ENCODE results near the gene BZW1.

Gene BZW1

DNA sequence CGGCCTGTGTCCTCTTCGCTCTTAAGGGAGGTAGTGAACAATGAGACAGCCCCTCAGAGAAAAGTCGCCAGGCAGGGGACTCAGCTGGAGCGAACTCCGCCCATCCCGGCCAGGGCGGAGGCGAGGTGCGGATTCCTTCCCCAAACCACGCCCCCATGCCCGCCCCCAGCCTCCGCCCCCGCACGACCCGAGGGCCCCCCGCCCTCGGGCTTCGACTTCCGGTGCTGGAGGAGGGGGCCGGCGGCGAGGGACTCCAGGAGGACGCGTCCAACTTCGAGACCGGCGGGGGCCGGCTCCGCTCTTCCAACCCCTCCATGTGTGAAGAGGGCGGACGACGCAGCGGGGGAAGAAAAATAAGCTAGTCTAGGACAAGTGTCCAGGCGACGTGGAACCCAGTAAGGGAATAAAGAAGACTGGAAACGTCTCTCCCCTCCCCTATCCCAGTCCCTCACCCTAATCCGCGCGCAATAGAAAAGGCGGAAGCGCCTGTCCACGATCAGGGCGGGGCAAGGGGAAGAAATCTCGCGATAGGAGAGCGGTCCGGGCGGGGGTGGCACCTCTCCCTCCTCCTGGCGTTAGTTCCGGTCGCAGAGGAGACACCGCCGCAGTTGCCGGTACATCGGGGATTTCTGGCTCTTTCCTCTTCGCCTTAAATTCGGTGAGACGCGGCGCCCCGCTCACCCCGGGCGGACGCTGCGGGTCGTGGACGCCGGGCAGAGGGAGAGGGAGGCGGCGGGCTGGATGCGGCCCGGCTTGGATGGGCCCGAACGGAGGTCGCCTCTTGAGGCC, at the start of gene BZW1:
Gene BZW1, plus strand, starts transcription at position 578 of the 789 bp plus-strand sequence. CDS start 1,308 bp downstream, outside the sequence.
- peak; percentile 97 for DNase-seq

DNA sequence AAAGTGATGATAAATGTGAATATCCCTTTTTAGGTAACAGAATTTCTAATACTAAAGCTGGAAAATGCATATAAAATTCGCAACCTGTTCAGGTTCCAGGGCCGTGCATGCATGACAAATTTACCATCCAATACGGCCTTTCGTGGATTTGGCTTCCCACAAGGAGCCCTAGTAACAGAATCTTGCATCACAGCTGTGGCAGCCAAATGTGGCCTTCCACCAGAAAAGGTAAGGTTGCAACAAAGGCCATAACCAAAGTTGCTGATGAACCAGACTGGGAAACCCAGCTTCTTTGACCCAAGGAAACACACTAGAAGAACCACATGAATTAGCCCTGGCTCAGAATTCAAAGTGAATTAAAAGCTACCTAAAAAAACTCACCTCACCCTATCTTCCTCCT, 49.6 kb upstream of the BZW1 start:
- no peak for DNase-seq

DNA sequence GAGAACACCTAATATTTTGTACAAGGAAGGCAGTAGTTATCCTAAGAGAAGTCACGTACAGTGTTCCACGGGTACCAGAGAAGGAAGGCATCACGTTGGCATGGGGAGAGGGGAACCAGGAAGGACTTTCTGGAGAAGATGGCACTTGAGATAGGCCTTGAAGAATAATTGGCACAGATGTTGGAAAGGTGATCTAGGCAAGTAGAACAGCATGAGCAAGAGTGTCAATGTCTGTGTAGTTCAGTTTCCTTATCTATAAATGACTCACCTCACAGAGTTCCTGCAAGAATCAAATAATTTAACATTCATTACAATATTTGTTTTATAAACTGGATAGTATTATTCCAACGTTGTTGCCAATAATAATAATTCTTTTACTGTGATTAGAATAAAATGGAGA, 48.3 kb upstream of the BZW1 start:
- no peak for DNase-seq

GRCh38 chr2:200765139-200765951, 46.4 kb upstream of the BZW1 start:
- DNase-seq: no peak

GRCh38 chr2:200765995-200766660, 45.6 kb upstream of the BZW1 start:
- DNase-seq: no peak

- no peak for DNase-seq
Measured at GRCh38 chr2:200767111-200767885, 44.4 kb upstream of the BZW1 start.

GRCh38 chr2:200770847-200771246, 40.9 kb upstream of the BZW1 start:
- DNase-seq: no peak

GRCh38 chr2:200772620-200773019, 39.1 kb upstream of the BZW1 start:
- no peak for DNase-seq

DNA sequence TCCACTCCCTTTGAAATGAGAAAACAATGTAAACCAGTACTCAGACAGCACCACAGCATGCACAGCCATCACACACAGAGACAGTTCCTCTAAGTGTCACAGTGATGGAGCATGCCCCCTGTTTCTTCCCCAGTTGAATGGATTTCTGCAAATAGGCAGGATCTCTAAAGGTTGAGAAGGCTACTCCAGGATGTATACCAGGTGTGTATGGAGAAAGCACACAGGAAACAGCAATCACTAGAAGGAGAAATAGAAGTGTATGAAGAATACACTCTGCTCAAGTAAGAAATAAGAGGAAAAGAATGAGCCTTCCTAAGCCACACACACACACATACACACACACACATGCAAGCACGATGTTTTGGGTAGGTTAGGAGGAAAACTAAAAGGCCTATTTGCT, 38.6 kb upstream of the BZW1 start:
- no peak for DNase-seq

DNA sequence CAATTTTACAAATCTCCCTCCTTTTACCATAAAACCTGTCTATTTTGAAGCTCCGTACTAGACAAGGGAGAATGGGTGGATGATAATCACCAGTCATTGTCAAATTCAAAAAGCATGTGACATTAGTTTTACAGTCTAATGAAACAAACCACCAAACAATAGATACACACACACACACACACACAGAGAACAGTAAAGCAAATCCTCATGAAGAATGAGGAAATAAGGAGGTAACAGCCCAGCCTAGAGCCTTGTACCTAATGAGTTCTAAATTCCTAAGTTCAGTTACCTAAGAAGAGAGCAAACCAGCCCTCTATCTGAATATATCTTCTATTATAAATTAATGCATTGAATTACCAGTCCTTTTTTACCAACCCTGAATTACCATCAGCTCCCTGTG, 36.8 kb upstream of the BZW1 start:
- no peak for DNase-seq

GRCh38 chr2:200777275-200777674, 34.4 kb upstream of the BZW1 start:
- DNase-seq: no peak

DNA sequence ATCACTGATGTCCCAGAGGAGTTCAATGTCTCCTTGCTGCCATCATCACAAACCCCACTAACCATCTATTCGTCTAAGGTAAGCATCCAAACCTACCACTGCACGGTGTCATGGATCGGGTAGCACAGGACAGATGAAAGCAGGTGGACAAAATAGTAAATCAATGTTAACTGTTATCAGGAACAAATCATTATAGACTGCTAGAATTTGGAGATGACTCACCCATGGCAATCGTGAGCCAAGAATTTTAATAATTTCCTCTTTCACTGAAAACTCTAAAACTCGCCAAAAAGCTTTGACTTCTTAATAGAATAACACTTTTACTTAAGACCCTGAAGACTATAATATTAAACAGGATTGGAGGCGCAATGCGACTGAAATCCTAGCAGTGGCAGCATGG, 33.7 kb upstream of the BZW1 start:
- no peak for DNase-seq

DNA sequence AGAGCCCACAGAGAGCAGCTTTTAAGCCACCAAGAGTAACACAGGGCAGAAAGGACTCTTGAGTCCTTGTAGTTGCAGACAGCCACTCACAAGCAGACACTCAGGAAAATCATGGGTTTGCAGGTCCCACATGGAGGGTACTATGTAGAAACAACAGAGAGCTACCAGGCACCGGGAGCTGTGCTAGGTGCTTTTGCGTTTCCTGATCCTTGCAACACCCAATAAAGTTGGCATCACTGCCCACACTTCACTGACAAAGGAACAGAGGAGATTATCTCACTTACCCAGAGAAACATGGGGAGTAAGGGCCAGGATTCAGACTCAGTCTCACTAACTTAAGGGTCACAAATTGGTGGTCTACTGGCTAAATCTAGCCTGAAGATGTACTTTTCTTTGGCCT, 32.5 kb upstream of the BZW1 start:
- DNase-seq: no peak

DNA sequence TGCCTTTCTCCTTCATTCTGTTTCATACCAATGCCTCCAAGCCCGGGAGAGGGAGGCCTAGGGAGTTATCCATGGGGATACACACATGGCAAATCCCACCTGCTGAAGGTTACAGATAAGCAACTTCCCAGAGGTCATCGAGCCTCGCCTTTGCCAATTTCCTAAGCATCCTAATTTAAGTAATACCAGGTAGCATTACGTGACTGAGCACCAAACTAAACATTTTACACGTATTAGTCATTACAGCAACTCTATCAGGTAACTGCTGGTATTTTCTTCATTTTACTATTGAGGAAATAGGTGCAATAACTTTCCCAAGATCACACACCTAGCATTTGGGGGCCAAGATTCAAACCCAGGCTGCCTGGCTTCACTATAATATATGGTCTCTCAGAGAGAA, 30.1 kb upstream of the BZW1 start:
- no peak for DNase-seq

DNA sequence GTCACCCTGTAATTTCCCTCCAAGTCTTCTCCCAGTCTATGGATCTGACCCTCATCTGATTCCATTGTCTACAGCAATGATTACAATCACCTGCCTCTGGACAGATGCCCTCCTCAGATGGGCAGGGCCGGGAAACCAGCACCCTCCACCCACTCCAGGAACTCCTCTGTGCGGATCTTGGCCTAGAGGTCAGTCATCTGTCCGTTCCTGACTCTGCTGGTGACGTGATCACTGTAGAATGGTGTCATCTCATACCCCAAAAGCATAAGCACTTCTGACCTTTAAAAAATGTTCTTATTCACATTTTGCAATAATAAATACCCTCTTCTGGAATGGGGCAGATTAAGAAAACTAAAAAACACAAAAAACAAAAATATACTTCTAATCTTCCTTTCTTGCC, 29.5 kb upstream of the BZW1 start:
- DNase-seq: peak; percentile 66

- no peak for DNase-seq
Measured at GRCh38 chr2:200784215-200784614, 27.5 kb upstream of the BZW1 start.

DNA sequence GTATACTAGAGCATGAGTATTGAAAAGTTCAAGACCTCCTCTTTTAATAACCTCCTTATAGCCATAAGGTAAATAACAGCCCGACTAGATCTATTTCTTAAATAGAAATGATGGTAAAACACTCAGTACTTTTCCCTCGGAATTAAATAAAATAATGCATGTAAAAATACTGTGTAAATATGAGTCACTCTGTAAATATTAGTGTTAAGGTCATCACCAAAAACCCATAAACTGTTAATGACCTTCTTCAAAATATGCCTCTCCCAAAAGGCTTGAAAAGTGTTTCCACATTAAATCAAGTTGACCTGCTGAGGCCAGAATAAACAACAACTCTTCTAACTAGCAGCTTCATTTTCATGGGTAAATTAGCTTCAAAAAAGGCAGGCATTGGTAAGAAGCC, 25.3 kb upstream of the BZW1 start:
- no peak for DNase-seq

DNA sequence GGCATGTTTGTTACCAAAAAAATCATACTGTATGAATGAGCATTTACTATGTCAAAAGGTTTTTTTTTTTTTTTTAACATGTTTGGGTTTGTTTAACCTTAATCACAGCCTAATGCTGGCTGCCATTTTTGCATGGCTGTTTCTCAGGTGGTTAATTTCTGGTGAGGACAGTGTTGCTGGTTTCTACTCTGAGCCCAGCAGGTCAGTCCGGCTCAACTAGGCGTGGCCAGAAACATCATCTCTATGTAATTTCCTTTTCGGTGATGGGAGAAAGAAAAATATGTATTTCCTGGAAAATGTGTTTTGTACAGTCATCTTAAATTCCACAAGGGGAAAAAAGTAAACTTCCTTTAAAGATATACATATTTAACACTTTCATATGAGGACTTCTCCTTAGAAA, 24.9 kb upstream of the BZW1 start:
- peak; percentile 53 for DNase-seq

DNA sequence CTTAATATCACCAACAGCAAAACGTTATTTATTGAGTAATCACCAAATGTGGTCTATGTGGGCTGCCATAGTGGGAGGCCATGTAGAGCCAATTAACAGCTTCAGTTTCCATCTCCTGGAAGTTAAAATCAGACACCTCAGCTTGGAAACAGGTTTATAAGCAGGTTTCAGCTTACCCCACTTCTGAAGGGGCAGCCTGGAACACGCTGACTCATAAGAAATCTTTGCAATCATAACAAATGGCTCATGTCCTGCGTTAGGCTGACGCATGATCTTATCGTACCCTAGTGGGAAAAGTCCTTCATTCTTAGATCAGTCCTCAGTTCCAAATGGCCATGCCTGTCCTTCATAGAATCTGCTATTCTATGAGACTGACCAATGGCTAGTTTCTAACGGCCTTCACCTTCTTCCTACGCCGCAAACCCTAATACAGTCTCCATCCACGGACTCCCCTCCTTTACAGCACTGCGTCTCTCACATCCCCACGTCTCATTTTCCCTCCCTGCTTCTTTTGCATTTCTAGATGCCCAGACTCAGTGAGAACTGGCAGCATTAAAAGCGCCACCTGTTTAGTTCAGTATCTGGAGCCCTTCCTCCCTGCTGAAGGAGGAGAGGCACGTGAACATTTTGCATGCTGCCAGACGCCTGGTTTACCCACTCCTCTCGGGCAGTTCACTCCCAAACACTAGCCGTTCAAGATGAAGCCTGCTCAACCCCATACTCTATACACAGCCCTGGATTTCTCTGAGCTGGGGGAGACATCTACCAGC, 24.2 kb upstream of the BZW1 start:
- peak; percentile 25 for DNase-seq

- DNase-seq: no peak
Measured at GRCh38 chr2:200788121-200788718, 23.5 kb upstream of the BZW1 start.

- no peak for DNase-seq
Measured at GRCh38 chr2:200790185-200790584, 21.5 kb upstream of the BZW1 start.

DNA sequence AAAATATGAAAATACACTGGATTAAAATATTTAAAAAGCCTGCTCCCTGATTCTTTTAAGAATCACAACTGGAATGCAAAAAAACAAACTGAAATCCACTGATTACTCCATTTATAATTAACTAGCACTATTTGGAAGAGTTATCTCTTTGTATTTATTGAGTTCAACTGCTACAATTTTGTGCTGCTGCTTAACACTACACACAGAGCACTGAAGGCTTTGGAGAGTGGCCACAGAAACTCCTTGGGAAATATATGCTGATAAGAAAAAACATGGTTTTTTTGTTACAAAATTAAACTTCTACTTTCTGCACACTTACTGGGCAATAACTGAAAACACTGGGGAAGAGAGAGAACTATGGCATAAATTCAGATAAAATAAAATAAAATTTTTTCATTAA, 19.8 kb upstream of the BZW1 start:
- no peak for DNase-seq

Data from inflammatory macrophage treated with lipopolysaccharide for 4 hours (primary cell).